Skeletal muscle tissue (tissue), 4 donors: ENCODE results near the gene UCN3. TPM values are rescaled to one million over a fixed set of nuclear protein-coding genes. Genes with fewer than 3 reads are reported as not detected.

Experiments used
- H3K27ac ChIP-seq: one replicate; pipeline ENCODE4 v1.7.0; 2013; ENCODE audit warnings: mild to moderate bottlenecking, low read depth, low read length, inconsistent platforms
- H3K27me3 ChIP-seq, 3 donors: one replicate each; pipeline ENCODE4 v1.7.0; 2013; ENCODE audit warnings: low read length in 3 of 3; ENCODE audit not compliant: control insufficient read depth in 3 of 3, insufficient read depth in 3 of 3
- H3K36me3 ChIP-seq, 3 donors: one replicate each; pipeline ENCODE4 v1.7.0; 2013; ENCODE audit warnings: low read length in 3 of 3; ENCODE audit not compliant: control insufficient read depth in 3 of 3, insufficient read depth in 3 of 3
- H3K4me1 ChIP-seq, 3 donors: one replicate each; pipeline ENCODE4 v1.7.0; 2013; ENCODE audit warnings: low read length in 3 of 3, mild to moderate bottlenecking in 3 of 3; ENCODE audit not compliant: control insufficient read depth in 3 of 3, insufficient read depth in 3 of 3
- H3K4me3 ChIP-seq, 3 donors: one replicate each; pipeline ENCODE4 v1.7.0; 2013; ENCODE audit warnings: low read length in 3 of 3
- H3K9ac ChIP-seq, 3 donors: one replicate each; pipeline ENCODE4 v1.7.0; 2013; ENCODE audit warnings: low read length in 3 of 3, mild to moderate bottlenecking in 3 of 3, moderate library complexity in 2 of 3, low read depth in 1 of 3
- H3K9me3 ChIP-seq, 3 donors: one replicate each; pipeline ENCODE4 v1.7.0; 2013; ENCODE audit warnings: low read length in 3 of 3; ENCODE audit not compliant: control insufficient read depth in 3 of 3
- total RNA-seq: library from RNA; depleted of rRNA; stranded (reverse); fragments of >200 nt; gene quantifications from one replicate; pipeline ENCODE4 v1.2.3, GENCODE V29; 2014
- donor health status: Osteomylitis.

UCN3 gene
- total RNA-seq, 1 donor from 2014 or later, result not detected

GRCh38 chr10:5343561-5343960, 21.2 kb upstream of the UCN3 start:
- H3K27ac ChIP-seq, result no peak overlapping the region
- H3K4me3 ChIP-seq, result no peak overlapping the region
- H3K36me3 ChIP-seq, result no peaks in the 10 kb centered on the region
- H3K4me1 ChIP-seq, result no peaks in the 10 kb centered on the region
- H3K9ac ChIP-seq, result no peak overlapping the region
- H3K27me3 ChIP-seq, result no peaks in the 10 kb centered on the region
- no peaks in the 10 kb centered on the region for H3K9me3 ChIP-seq

DNA sequence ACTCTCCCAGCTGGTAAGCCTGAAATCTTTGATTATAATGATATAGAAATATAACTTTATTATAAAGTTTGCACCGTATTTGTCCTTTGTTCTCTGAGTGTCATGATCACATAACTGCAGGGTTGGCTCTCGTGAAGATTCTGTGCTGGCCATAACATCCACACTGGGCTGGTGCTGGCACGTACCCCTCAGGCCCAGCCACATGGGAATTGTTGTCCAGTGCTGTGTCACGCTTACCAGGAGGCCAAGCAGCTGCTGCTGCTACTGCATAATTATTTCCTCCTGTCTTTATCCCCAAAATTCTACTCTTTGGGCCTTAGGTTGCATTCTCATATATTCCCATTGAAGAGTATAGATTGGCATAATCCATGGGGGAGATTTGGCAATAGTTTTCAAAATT, 20.8 kb upstream of the UCN3 start:
- Histone ChIP-seq H3K9ac (no peak overlapping the region), H3K4me3 (no peak overlapping the region), H3K27ac (no peak overlapping the region), H3K4me1 (no peaks in the 10 kb centered on the region), H3K27me3 (no peaks in the 10 kb centered on the region), H3K9me3 (no peaks in the 10 kb centered on the region), H3K36me3 (no peaks in the 10 kb centered on the region)

DNA sequence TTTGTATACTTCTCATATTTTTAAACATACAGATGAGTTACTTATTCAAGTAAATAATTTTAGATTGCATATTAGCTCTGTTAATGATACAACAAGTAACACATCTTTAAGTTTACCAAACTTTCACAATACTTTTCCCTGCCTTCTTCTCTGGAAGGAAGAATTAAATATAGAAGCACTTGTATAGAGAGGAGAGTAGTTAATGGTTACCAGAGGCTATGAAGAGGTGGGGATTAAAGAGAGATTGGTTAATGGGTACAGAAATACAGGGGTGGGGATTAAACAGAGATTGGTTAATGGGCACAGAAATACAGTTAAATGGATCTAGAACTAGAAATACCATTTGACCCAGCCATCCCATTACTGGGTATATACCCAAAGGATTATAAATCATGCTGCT, 20.0 kb upstream of the UCN3 start:
- no peaks in the 10 kb centered on the region for H3K27me3 ChIP-seq
- no peak overlapping the region for H3K9ac ChIP-seq
- H3K4me1 ChIP-seq, result no peaks in the 10 kb centered on the region

GRCh38 chr10:5346881-5347280, 17.9 kb upstream of the UCN3 start:
- H3K4me3 ChIP-seq, result no peak overlapping the region
- no peak overlapping the region for H3K9ac ChIP-seq
- H3K27ac ChIP-seq, result no peak overlapping the region
- H3K4me1 ChIP-seq, result no peaks in the 10 kb centered on the region
- H3K36me3 ChIP-seq, result no peaks in the 10 kb centered on the region
- H3K27me3 ChIP-seq, result no peaks in the 10 kb centered on the region
- no peaks in the 10 kb centered on the region for H3K9me3 ChIP-seq

More for the DNA sequence above, 20.0 kb upstream of the UCN3 start:
- Histone ChIP-seq H3K36me3 (no peaks in the 10 kb centered on the region), H3K9me3 (no peaks in the 10 kb centered on the region), H3K27ac (no peak overlapping the region), H3K4me3 (no peak overlapping the region)

- H3K27me3 ChIP-seq, result no peaks in the 10 kb centered on the region
Measured at GRCh38 chr10:5349362-5349761, 15.4 kb upstream of the UCN3 start.

DNA sequence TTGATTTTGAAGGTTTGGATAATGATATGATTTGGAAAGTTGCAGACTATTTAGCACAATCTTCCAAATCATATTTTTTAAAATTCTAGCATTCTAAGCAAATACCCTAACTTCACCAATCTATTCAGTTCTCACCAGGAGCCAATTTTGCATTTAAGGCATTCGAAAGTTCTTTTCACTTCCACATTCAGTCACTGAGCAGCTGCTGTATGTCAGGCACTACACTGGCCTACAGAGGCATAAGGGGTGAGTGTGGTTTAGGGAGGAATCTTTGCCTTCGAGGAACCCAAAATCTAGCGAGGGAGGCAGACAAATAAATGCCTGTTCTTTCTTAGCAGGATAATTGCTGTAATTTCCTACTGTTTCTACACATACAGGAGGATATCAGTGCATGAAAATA, 10.7 kb upstream of the UCN3 start:
- no peak overlapping the region for H3K9ac ChIP-seq

More at GRCh38 chr10:5349362-5349761, 15.4 kb upstream of the UCN3 start:
- no peaks in the 10 kb centered on the region for H3K9me3 ChIP-seq
- no peaks in the 10 kb centered on the region for H3K36me3 ChIP-seq
- H3K4me3 ChIP-seq, result no peak overlapping the region
- no peaks in the 10 kb centered on the region for H3K4me1 ChIP-seq
- no peak overlapping the region for H3K9ac ChIP-seq
- no peak overlapping the region for H3K27ac ChIP-seq

DNA sequence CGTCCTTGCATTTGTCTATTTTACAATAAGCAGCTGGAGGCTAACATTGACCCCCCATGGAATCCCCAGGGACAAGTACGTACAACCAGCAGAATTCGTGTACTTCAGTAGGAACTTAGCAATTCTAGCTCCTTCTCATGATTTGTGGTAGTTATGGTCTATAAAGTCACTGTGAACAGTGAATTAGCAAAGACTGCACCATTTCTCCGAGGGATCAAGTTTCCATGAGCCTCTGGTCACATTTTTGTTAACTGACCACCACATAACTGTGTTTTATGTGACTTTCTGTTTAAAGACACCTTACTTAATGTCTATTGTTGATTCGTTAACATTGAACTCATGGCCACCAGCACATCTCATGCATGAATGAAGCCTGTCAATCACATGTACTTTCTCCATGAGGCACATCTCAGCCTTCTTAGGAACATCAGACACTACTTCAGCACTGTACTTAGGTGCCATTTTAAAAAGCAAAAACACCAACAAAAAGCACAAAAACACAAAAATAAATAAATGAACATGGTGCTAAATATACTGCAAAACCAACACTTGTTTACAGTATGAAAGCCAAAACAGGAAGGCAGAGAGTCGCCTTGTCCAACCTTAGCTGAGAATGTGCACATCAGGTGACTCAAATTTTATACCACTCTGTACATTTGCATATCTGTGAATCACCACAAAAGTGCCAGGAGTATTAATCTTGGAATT, 9.0 kb upstream of the UCN3 start:
- Histone ChIP-seq H3K36me3 (no peaks in the 10 kb centered on the region), H3K27ac (no peak overlapping the region), H3K27me3 (peaks cover 0 to 4% (median 0%) of the 10 kb centered on the region in 3 donors)

More for the DNA sequence above, 10.7 kb upstream of the UCN3 start:
- no peak overlapping the region for H3K4me3 ChIP-seq
- H3K27me3 ChIP-seq, result peaks cover 0 to 4% (median 0%) of the 10 kb centered on the region in 3 donors
- H3K27ac ChIP-seq, result no peak overlapping the region
- H3K36me3 ChIP-seq, result no peaks in the 10 kb centered on the region
- no peaks in the 10 kb centered on the region for H3K9me3 ChIP-seq
- H3K4me1 ChIP-seq, result no peaks in the 10 kb centered on the region

DNA sequence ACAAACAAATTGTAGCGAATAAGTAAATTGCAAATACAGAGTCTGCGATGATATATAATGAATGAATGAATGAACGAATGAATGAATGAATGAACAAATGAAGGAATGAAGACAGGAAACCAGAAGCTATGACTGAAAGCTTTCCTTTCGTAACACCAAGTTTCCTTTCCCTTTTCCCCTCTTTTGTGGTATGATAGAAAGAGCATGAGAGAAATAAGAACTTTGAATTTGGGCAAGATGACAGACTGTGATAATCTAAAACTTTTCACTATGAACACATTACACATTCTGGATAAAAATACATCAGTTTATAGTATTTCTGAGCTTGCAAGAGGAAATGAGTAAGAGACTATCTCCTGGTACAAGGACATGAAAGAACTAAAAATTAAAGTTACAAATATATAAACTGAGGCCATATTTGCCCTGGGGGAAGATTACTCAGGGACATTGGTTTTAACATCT, 8.4 kb upstream of the UCN3 start:
- H3K4me3 ChIP-seq, result no peak overlapping the region
- no peak overlapping the region for H3K27ac ChIP-seq
- peaks cover 0 to 4% (median 0%) of the 10 kb centered on the region in 3 donors for H3K27me3 ChIP-seq
- no peak overlapping the region for H3K9ac ChIP-seq
- H3K9me3 ChIP-seq, result no peaks in the 10 kb centered on the region
- no peaks in the 10 kb centered on the region for H3K4me1 ChIP-seq
- no peaks in the 10 kb centered on the region for H3K36me3 ChIP-seq

More for the DNA sequence above, 9.0 kb upstream of the UCN3 start:
- no peaks in the 10 kb centered on the region for H3K9me3 ChIP-seq
- H3K9ac ChIP-seq, result no peak overlapping the region
- no peaks in the 10 kb centered on the region for H3K4me1 ChIP-seq
- no peak overlapping the region for H3K4me3 ChIP-seq

GRCh38 chr10:5360318-5360915, 4.3 kb upstream of the UCN3 start:
- Histone ChIP-seq H3K27ac (no peak overlapping the region), H3K9me3 (no peaks in the 10 kb centered on the region), H3K36me3 (no peaks in the 10 kb centered on the region), H3K4me1 (no peaks in the 10 kb centered on the region), H3K27me3 (peaks cover 20 to 26% (median 21%) of the 10 kb centered on the region in 3 donors), H3K4me3 (no peak overlapping the region), H3K9ac (no peak overlapping the region)

- H3K27me3 ChIP-seq, result peaks cover 23 to 32% (median 26%) of the 10 kb centered on the region in 3 donors
- H3K9me3 ChIP-seq, result no peaks in the 10 kb centered on the region
- no peak overlapping the region for H3K9ac ChIP-seq
- no peak overlapping the region for H3K27ac ChIP-seq
- no peak overlapping the region for H3K4me3 ChIP-seq
- no peaks in the 10 kb centered on the region for H3K36me3 ChIP-seq
- no peaks in the 10 kb centered on the region for H3K4me1 ChIP-seq
Measured at GRCh38 chr10:5361966-5362365, 2.8 kb upstream of the UCN3 start.
